HT1080 (cell line): ENCODE data around the gene ZNF569. TPM values are rescaled to one million over a fixed set of nuclear protein-coding genes. Genes with fewer than 3 reads are reported as not detected.
"Not testable (repeated sequence)": the region's sequence is repeated elsewhere in the genome, so short reads cannot be mapped to it uniquely, and the experiment has no call there.

Experiments
- DNase-seq: peaks from one replicate; pipeline ENCODE4 v3.0.0-alpha.2; 2015; ENCODE audit warnings: low read depth
- total RNA-seq: library from RNA; depleted of rRNA; stranded (reverse); fragments of >200 nt; shearing (Covaris generic); gene quantifications from 2 replicates; pipeline ENCODE4 v1.2.3, GENCODE V29; 2014; rRNA removed

The ZNF569 gene
- total RNA-seq, 1 experiment from 2014 or later = 6.6 TPM

- DNase-seq = no peak
Observed at GRCh38 chr19:37403403-37403802, 63.8 kb downstream of the ZNF569 start.

GRCh38 chr19:37401078-37401477 lies 66.2 kb downstream of the ZNF569 start:
- DNase-seq = no peak

GRCh38 chr19:37391399-37391798 lies 75.8 kb downstream of the ZNF569 start:
- not testable (repeated sequence) for DNase-seq

DNA sequence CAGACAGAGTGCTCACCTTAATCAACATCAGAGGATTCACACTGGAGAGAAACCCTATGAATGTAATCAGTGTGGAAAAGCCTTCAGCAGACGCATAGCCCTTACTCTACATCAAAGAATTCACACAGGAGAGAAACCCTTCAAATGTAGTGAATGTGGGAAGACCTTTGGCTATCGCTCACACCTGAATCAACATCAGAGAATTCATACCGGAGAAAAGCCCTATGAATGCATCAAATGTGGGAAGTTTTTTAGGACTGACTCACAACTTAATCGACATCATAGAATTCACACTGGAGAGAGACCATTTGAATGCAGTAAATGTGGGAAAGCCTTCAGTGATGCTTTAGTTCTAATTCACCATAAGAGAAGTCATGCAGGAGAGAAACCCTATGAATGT lies 78.0 kb downstream of the ZNF569 start:
- no peak for DNase-seq

DNA sequence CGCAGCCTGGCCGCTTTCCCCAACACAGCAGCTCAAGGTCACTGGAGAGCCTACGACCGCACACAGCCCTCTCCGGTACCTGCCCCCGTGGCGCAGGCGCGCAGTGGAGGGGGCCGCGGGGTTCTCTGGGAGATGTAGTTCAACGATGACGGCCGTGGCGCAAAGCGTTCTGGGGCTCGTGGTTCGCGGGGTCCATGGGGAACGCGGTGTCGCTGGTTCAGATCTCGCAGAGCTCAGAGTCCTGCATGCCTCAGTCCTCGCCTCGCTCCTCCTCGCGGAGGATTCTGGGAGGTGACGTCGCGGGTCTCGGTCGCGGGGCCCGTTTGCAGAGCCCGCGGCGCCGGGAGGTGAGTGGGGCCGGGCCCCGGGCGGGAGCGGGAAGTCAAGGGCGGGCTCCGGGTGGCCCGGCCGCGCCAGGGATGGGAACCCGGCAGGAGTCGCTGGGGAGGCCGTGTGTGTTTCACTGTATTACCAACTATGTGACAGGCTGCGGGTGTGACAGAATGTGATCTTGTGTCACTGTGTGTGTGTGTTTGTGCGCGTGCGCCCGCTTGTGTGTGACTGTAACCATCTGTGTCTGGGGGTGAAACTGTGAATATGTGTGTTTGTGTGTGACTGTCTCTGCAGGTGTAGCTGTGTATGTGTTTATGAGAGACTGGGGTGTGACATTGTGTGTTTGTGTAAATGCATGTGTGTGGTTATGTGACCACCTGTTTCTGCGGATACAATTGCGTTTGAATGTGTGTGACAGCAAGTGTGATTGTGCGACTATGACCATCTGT lies 96.2 kb downstream of the ZNF569 start, which contains the start of gene ZNF527:
Gene ZNF527, plus strand, starts transcription at position 220 of the 782 bp plus-strand sequence. CDS start 3,100 bp downstream, outside the sequence.
- peak; percentile 94 for DNase-seq

DNA sequence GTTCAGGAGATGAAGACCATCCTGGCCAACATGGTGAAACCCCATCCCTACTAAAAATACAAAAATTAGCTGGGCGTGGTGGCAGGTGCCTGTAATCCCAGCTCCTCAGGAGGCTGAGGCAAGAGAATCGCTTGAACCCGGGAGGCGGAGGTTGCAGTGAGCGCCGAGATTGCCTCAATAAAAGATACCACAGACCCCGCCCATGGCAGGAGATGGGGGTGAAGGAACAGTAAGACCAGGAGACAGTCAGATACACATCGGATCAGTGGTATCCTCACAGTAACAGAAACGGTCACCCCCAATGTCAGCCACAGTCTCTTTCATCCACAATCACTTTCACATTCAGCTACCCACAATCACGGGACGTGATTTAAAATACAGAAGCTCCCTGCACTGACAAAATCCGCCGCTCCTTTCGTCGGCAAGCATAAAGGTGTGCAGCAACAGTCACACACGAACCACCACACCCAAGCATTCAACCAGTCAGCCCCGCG lies 96.8 kb downstream of the ZNF569 start:
- DNase-seq = not testable (repeated sequence)

- no peak for DNase-seq
Observed at GRCh38 chr19:37362733-37363132, 104.5 kb downstream of the ZNF569 start.

GRCh38 chr19:37361994-37362393 lies 105.2 kb downstream of the ZNF569 start:
- DNase-seq = peak; percentile 17

Other genes with a start within 250 kb of the ZNF569 start
- gene ZNF383, start 249.2 kb downstream of the ZNF569 start, total RNA-seq = 2.7 and 3.6 TPM in 2 replicates
- 3.3 and 3.4 TPM in 2 replicates for gene ZNF527, start 96.3 kb downstream of the ZNF569 start, total RNA-seq
- 1.7 and 2.1 TPM in 2 replicates for gene ZNF570, start 1.9 kb upstream of the ZNF569 start, total RNA-seq
- 0.19 TPM in 1 of 2 replicates, not detected in the other for gene ZNF793, start 39.5 kb upstream of the ZNF569 start, total RNA-seq
- 0.03 and 0.34 TPM in 2 replicates for gene ZNF571, start 127.3 kb upstream of the ZNF569 start, total RNA-seq
- not detected in 2 replicates for gene ZNF540, start 127.4 kb upstream of the ZNF569 start, total RNA-seq
- 0.30 and 0.31 TPM in 2 replicates for gene ZFP30, start 188.0 kb upstream of the ZNF569 start, total RNA-seq